Keratinocyte (primary cell): ENCODE results near the gene MCUR1.

Experiments
- EZH2 ChIP-seq: IDR thresholded peaks from one replicate; pipeline ENCODE4 v1.6.1; 2012; ENCODE audit warnings: inconsistent platforms, mild to moderate bottlenecking, low read length, moderate library complexity
- TF ChIP-seq, protein P1 (sequence below), 3 experiments: IDR thresholded peaks in 1 of 3; conservative IDR thresholded peaks in 1 of 3; optimal IDR thresholded peaks in 1 of 3; 2 replicates in 2 of 3; 3 replicates in 1 of 3; pipeline versions ENCODE3 to v1.5.1; 2011; ENCODE audit warnings: low read length in 3 of 3, mild to moderate bottlenecking in 3 of 3, moderate library complexity in 2 of 3, control low read depth in 1 of 3, inconsistent platforms in 1 of 3; ENCODE audit not compliant: insufficient read depth in 2 of 3; ENCODE audit errors: extremely low read depth in 1 of 3

DNA sequence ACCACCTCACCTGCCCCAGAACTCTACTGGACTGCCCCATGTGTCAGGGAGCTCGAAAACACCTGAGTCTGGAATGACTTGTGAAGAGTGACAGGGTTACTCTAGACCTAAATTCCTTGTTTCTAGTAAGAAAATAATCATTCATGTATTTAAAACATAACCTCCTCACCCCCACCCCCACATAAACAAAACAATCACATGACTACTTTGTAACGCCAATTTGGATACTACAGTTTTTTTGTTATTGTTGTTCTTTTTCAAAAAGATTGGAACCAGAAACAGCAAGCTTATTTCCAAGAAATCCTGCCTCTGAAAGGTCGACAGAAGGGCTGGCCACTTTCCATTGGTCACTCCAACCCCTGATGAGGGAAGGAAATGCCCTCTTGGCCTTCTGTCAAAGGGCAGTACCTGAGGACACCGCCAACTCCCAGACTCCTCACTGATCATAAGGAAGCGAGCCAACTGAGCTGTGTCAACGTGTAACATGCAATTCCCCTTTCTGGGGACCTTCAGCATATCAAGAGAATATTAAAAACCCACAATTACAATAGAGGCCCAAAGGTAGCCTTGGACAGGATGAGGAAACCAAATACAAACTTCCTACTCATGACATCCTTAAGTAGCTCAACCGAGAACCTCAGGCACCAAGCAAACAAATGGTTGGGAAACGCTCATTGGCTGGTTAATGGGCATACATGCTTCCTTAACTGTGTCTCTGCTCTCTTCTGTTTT, 2.6 kb downstream of the MCUR1 start:
- TF ChIP-seq EZH2 = no peak
- TF ChIP-seq, protein P1, sequence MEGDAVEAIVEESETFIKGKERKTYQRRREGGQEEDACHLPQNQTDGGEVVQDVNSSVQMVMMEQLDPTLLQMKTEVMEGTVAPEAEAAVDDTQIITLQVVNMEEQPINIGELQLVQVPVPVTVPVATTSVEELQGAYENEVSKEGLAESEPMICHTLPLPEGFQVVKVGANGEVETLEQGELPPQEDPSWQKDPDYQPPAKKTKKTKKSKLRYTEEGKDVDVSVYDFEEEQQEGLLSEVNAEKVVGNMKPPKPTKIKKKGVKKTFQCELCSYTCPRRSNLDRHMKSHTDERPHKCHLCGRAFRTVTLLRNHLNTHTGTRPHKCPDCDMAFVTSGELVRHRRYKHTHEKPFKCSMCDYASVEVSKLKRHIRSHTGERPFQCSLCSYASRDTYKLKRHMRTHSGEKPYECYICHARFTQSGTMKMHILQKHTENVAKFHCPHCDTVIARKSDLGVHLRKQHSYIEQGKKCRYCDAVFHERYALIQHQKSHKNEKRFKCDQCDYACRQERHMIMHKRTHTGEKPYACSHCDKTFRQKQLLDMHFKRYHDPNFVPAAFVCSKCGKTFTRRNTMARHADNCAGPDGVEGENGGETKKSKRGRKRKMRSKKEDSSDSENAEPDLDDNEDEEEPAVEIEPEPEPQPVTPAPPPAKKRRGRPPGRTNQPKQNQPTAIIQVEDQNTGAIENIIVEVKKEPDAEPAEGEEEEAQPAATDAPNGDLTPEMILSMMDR (optimal IDR thresholded peaks at IDR 0.05 in 1 of 3, IDR thresholded peaks at IDR 0.05 in 1 of 3, conservative IDR thresholded peaks at IDR 0.05 in 1 of 3; ENCODE audit: extremely low read depth in 1 of 3, insufficient read depth in 2 of 3, low read length in 3 of 3) = no peak
